IPS-20b (cell line): ENCODE measurements around the gene SPRN.
"Not testable (repeated sequence)": the region's sequence is repeated elsewhere in the genome, so short reads cannot be mapped to it uniquely, and the experiment has no call there.

Source experiments
- H3K27ac ChIP-seq: one replicate; pipeline ENCODE4 v1.5.1; 2013; ENCODE audit warnings: low read length
- H3K27me3 ChIP-seq: 2 replicates; pipeline ENCODE4 v1.6.1; 2013; ENCODE audit warnings: mild to moderate bottlenecking, low read length, inconsistent platforms; ENCODE audit not compliant: insufficient read depth
- H3K36me3 ChIP-seq: 2 replicates; pipeline ENCODE4 v1.6.1; 2013; ENCODE audit warnings: low read depth, mild to moderate bottlenecking, inconsistent platforms, low read length, moderate library complexity; ENCODE audit not compliant: insufficient read depth
- H3K4me1 ChIP-seq: 2 replicates; pipeline ENCODE4 v1.6.1; 2013; ENCODE audit warnings: mild to moderate bottlenecking, control low read depth, inconsistent platforms, low read length, moderate library complexity; ENCODE audit not compliant: insufficient read depth
- H3K4me3 ChIP-seq: 2 replicates; pipeline ENCODE4 v1.5.1; 2013; ENCODE audit warnings: mild to moderate bottlenecking, low read length, inconsistent platforms
- H3K9ac ChIP-seq: 2 replicates; pipeline ENCODE4 v1.6.1; 2013; ENCODE audit warnings: low read depth, mild to moderate bottlenecking, inconsistent platforms, low read length, moderate library complexity
- H3K9me3 ChIP-seq: 2 replicates; pipeline ENCODE4 v1.6.1; 2013; ENCODE audit warnings: mild to moderate bottlenecking, low read depth, low read length, inconsistent platforms; ENCODE audit not compliant: insufficient read depth

SPRN gene

GRCh38 chr10:133385214-133385613 lies 39.2 kb downstream of the SPRN start:
- Histone ChIP-seq H3K4me1 (no peaks in the 10 kb centered on the region), H3K36me3 (no peaks in the 10 kb centered on the region), H3K9me3 (no peaks in the 10 kb centered on the region), H3K9ac (no peak overlapping the region), H3K27ac (no peak overlapping the region), H3K27me3 (peaks cover 3% of the 10 kb centered on the region), H3K4me3 (no peak overlapping the region)

DNA sequence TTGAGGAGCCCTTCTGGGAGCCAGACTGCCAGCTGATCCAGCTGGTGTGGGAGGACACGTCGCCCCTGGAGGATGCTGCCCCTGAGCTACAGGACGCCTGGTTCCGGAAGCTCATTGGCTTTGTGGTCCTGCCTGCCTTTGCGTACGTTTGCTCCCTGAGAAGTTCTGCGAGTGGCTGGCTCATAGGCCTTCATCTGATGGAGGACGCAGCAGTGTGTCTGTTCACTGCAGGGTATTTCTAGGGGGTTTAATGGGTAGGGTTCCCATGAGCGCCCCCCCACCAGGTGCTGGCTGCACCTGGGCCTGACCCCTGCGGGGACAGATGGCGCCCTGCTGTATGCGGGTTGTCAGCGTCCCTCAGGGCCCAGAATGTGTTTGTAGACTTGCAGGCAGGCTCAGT lies 40.4 kb downstream of the SPRN start:
- Histone ChIP-seq H3K36me3 (no peaks in the 10 kb centered on the region), H3K27me3 (peaks cover 11% of the 10 kb centered on the region), H3K4me3 (no peak overlapping the region), H3K4me1 (no peaks in the 10 kb centered on the region), H3K27ac (no peak overlapping the region), H3K9me3 (no peaks in the 10 kb centered on the region), H3K9ac (no peak overlapping the region)

DNA sequence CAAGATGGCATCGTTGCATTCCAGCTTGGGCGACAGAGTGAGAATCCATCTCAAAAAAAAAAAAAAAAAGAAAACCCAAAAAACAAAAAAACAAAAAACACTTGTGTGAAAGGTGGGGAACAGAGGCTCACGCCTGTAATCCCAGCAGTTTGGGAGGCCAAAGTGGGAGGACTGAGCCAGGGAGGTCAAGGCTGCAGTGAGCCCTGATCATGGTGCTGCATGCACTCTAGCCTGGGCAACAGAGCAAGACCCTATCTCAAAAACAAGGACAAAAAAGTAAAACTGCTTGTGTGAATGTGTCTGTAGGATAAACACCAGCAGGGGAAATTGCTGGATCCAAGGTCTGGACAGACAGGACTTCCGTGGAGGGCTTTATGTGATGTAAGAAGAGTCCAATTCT lies 40.9 kb downstream of the SPRN start:
- Histone ChIP-seq H3K4me1 (no peaks in the 10 kb centered on the region), H3K36me3 (no peaks in the 10 kb centered on the region), H3K9ac (no peak overlapping the region), H3K9me3 (no peaks in the 10 kb centered on the region), H3K27me3 (peaks cover 12% of the 10 kb centered on the region), H3K27ac (no peak overlapping the region), H3K4me3 (no peak overlapping the region)

GRCh38 chr10:133381036-133381435 lies 43.4 kb downstream of the SPRN start:
- Histone ChIP-seq H3K27ac (no peak overlapping the region), H3K9me3 (no peaks in the 10 kb centered on the region), H3K4me1 (no peaks in the 10 kb centered on the region), H3K9ac (no peak overlapping the region), H3K4me3 (no peak overlapping the region), H3K27me3 (peaks cover 37% of the 10 kb centered on the region), H3K36me3 (no peaks in the 10 kb centered on the region)

DNA sequence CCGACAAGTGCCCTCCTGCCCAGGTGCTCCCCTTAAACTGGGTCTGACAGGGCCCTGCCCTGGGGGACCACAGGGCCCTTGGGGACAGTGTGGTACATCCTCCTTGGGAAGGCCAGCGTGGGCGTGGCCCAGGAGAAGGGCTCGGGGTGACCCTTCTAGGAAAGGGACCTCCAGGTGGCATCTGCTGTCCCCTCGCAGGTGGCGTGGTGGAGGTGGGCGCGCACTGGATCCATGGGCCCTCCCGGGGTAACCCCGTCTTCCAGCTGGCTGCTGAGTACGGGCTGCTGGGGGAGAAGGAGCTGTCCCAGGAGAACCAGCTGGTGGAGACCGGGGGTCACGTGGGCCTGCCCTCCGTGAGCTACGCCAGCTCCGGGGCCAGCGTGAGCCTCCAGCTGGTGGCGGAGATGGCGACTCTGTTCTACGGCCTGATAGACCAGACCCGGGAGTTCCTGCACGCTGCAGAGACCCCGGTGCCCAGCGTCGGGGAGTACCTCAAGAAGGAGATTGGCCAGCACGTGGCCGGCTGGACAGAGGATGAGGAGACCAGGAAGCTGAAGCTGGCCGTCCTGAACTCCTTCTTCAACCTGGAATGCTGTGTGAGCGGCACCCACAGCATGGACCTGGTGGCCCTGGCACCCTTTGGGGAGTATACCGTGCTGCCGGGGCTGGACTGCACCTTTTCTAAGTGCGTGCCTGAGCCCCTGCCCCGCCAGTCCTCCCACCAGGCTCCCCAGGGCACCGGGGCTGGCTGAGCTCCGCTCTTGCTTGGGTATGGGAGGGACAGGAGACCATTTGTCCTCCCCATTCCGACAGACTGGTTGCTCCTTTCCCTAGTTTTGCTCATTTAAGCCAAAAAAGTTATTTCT lies 44.4 kb downstream of the SPRN start:
- no peaks in the 10 kb centered on the region for H3K9me3 ChIP-seq
- H3K4me3 ChIP-seq = peak overlapping the region; percentile 65; the same call in 1 of the 2 replicates
- H3K27ac ChIP-seq = no peak overlapping the region
- H3K9ac ChIP-seq = no peak overlapping the region; the same call in 1 of the 2 replicates
- H3K27me3 ChIP-seq = peaks cover 47% of the 10 kb centered on the region
- no peaks in the 10 kb centered on the region for H3K36me3 ChIP-seq
- H3K4me1 ChIP-seq = no peaks in the 10 kb centered on the region

DNA sequence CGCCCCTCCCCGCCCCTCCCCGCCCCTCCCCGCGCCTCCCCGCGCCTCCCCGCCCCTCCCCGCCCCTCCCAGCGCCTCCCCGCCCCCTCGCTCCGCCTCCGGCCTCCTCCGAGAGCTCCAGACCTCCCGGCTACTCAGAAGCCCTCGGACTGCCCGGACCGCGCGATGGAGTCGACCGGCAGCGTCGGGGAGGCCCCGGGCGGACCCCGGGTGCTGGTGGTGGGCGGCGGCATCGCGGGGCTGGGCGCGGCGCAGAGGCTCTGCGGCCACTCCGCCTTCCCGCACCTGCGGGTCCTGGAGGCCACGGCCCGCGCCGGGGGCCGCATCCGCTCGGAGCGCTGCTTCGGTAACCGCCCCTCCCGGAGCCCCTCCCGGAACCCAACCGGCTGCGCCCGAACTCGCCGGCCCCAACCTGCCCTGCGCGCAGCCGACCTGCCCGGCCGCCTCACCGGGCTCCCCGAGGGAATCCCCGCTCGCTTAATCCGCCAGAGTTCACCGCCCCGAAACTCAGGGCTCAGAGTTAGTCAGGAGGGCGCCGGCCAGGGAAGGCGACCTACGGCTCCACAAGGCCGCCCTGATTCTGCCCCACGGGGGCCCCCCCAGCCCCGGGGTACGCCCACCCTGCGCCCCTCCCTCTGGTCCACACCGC lies 45.1 kb downstream of the SPRN start, which contains the start of gene PAOX:
Gene PAOX (plus strand): TSS at position 111 of the 649 bp plus-strand sequence. CDS start 55 bp downstream, at position 166.
- Histone ChIP-seq H3K27me3 (peaks cover 55% of the 10 kb centered on the region), H3K9me3 (no peaks in the 10 kb centered on the region), H3K4me3 (peak within 1 kb of the TSS; percentile 74), H3K27ac (no peak within 1 kb of the TSS), H3K36me3 (no peaks in the 10 kb centered on the region), H3K9ac (no peak within 1 kb of the TSS; the same call in 1 of the 2 replicates), H3K4me1 (no peaks in the 10 kb centered on the region)

DNA sequence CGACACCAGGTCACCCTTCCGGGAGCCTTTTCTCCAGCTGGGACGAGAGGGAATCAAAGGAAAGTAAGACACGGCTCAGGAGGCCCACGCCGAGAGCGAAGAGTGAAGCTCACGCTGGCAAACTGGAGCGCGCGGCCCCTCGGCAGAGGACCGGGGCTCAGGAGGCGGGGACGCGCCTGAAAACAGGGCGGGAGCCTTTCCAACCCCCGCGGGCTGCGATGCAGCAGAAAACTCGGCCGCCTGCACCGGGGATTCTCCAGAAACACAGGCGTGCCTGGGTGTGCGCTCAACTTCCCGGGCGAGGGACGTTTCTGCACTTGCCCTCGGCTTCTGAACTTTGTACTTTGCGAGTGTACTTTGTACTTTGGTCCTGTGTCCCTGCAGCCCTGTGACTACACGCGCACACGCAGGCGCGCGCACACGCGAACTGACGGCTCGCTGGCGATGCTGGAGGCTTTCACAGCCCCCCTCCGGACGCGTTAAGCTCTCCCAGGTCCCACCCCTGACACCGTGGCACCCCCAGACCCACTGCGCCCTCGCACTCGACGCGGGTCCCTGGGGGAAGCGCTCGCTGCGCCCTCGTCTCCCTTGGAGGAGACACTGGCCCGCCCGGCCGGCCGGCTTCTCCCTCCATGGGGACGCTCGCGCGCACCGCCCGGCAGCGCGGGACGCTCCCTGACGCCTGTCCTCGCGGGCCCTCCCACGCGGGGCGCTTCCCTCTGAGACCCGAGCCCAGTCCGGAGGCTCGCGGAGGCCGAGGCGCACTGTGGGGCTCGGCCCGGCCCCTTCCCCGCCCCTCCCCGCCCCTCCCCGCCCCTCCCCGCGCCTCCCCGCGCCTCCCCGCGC lies 46.0 kb downstream of the SPRN start:
- Histone ChIP-seq H3K9ac (no peak overlapping the region; the same call in 1 of the 2 replicates), H3K4me1 (no peaks in the 10 kb centered on the region), H3K27ac (no peak overlapping the region), H3K27me3 (peaks cover 60% of the 10 kb centered on the region), H3K36me3 (no peaks in the 10 kb centered on the region), H3K9me3 (no peaks in the 10 kb centered on the region), H3K4me3 (peak overlapping the region; percentile 74)

- no peak overlapping the region for H3K27ac ChIP-seq
- H3K9me3 ChIP-seq = no peaks in the 10 kb centered on the region
- no peaks in the 10 kb centered on the region for H3K4me1 ChIP-seq
- H3K27me3 ChIP-seq = peaks cover 60% of the 10 kb centered on the region
- H3K4me3 ChIP-seq = peak overlapping the region; percentile 74
- no peak overlapping the region for H3K9ac ChIP-seq
- no peaks in the 10 kb centered on the region for H3K36me3 ChIP-seq
Measured at GRCh38 chr10:133377818-133378250, 46.6 kb downstream of the SPRN start.

- H3K27ac ChIP-seq = no peak overlapping the region
- no peaks in the 10 kb centered on the region for H3K36me3 ChIP-seq
- H3K4me3 ChIP-seq = no peak overlapping the region
- H3K27me3 ChIP-seq = peaks cover 60% of the 10 kb centered on the region
- H3K4me1 ChIP-seq = no peaks in the 10 kb centered on the region
- H3K9ac ChIP-seq = no peak overlapping the region
- H3K9me3 ChIP-seq = no peaks in the 10 kb centered on the region
Measured at GRCh38 chr10:133377025-133377817, 47.2 kb downstream of the SPRN start.

DNA sequence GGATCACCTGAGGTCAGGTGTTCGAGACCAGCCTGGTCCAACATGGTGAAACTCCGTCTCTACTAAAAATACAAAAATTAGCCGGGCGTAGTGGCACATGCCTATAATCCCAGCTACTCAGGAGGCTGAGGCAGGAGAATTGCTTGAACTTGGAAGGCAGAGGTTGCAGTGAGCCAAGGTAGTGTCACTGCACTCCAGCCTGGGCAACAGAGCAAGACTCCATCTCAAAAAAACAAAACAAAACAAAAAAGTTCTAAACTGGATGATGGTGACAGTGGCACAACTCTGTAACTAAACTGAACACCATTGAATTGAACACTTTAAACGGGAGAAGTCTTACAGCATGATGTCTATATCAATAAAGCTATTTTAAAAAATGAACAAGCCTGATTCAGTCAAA lies 48.2 kb downstream of the SPRN start:
- not testable (repeated sequence) for H3K9ac ChIP-seq, H3K36me3 ChIP-seq, H3K4me1 ChIP-seq, H3K9me3 ChIP-seq, H3K27ac ChIP-seq, H3K4me3 ChIP-seq
- H3K27me3 ChIP-seq = peaks cover 60% of the 10 kb centered on the region
